HG03558 (cell line): Measurements from ENCODE around the gene CAPN8.

Experiments used
- ATAC-seq: cut with Tn5 transposase; IDR thresholded peaks from one replicate; pipeline ENCODE4 v1.9.1; 2021; ENCODE audit warnings: moderate number of reproducible peaks; ENCODE audit not compliant: unreplicated experiment; ENCODE audit errors: extremely low read depth

The CAPN8 gene

GRCh38 chr1:223492044-223492443 lies 173.5 kb downstream of the CAPN8 start:
- no peak for ATAC-seq
